MM.1S (cell line): Measurements from ENCODE around the gene CPAMD8.
"Not testable (repeated sequence)": the region's sequence is repeated elsewhere in the genome, so short reads cannot be mapped to it uniquely, and the experiment has no call there.

Source experiments
- DNase-seq: peaks from one replicate; pipeline ENCODE4 v3.0.0-alpha.2; 2015
- H2AFZ ChIP-seq: fragments of 300-600 bp; sonication (generic); 2 replicates; pipeline ENCODE4 v1.6.0; 2016; ENCODE audit warnings: antibody characterized with exemption, low read length
- H3F3A ChIP-seq: fragments of 300-600 bp; sonication (generic); 2 replicates; pipeline ENCODE4 v1.6.1; 2016; ENCODE audit warnings: mild to moderate bottlenecking, antibody characterized with exemption, low read length, moderate library complexity, mixed read lengths; ENCODE audit not compliant: insufficient read depth
- H3K27ac ChIP-seq: fragments of 300-600 bp; sonication (generic); 2 replicates; pipeline ENCODE4 v1.5.1; 2016; ENCODE audit warnings: mild to moderate bottlenecking, low read length
- H3K27me3 ChIP-seq: fragments of 300-600 bp; sonication (generic); replicated peaks from 2 replicates; pipeline ENCODE4 v1.6.0; 2016; ENCODE audit warnings: low read length; ENCODE audit not compliant: insufficient read depth
- H3K36me3 ChIP-seq: fragments of 300-600 bp; sonication (generic); replicated peaks from 2 replicates; pipeline ENCODE4 v1.6.1; 2016; ENCODE audit warnings: mild to moderate bottlenecking, low read length, mixed read lengths; ENCODE audit not compliant: insufficient read depth
- H3K4me1 ChIP-seq: fragments of 300-600 bp; sonication (generic); 2 replicates; pipeline ENCODE4 v1.6.1; 2016; ENCODE audit warnings: low read length, mixed read lengths
- H3K4me2 ChIP-seq: fragments of 300-600 bp; sonication (generic); 2 replicates; pipeline ENCODE4 v1.6.0; 2016; ENCODE audit warnings: low read depth, low read length
- H3K4me3 ChIP-seq: fragments of 300-600 bp; sonication (generic); 2 replicates; pipeline ENCODE4 v1.5.1; 2016; ENCODE audit warnings: low read length, mixed read lengths
- H3K79me2 ChIP-seq: fragments of 300-600 bp; sonication (generic); 2 replicates; pipeline ENCODE4 v1.6.1; 2016; ENCODE audit warnings: mixed run types, low read length, mixed read lengths
- H3K9ac ChIP-seq: fragments of 300-600 bp; sonication (generic); 2 replicates; pipeline ENCODE4 v1.6.1; 2016; ENCODE audit warnings: low read length, mixed read lengths
- H3K9me2 ChIP-seq: fragments of 300-600 bp; sonication (generic); replicated peaks from 2 replicates; pipeline ENCODE4 v1.6.1; 2016; ENCODE audit warnings: mild to moderate bottlenecking, low read length, mixed read lengths; ENCODE audit not compliant: insufficient read depth
- H3K9me3 ChIP-seq: fragments of 300-600 bp; sonication (generic); replicated peaks from 2 replicates; pipeline ENCODE4 v1.6.1; 2016; ENCODE audit warnings: mild to moderate bottlenecking, low read length, mixed read lengths; ENCODE audit not compliant: insufficient read depth
- H4K20me1 ChIP-seq: fragments of 300-600 bp; sonication (generic); 2 replicates; pipeline ENCODE4 v1.6.1; 2016; ENCODE audit warnings: mild to moderate bottlenecking, low read length, moderate library complexity, mixed read lengths; ENCODE audit not compliant: insufficient read depth
- CTCF ChIP-seq: fragments of 300-600 bp; sonication (generic); IDR thresholded peaks from 2 replicates; pipeline ENCODE4 v1.5.1; 2016; ENCODE audit warnings: antibody characterized with exemption, low read length, mixed read lengths
- EZH2 ChIP-seq: fragments of 300-600 bp; sonication (generic); optimal IDR thresholded peaks from 2 replicates; pipeline ENCODE3; 2017; ENCODE audit warnings: low read depth, mild to moderate bottlenecking, antibody characterized with exemption, low read length, mixed read lengths
- EZH2phosphoT487 ChIP-seq: fragments of 300-600 bp; sonication (generic); IDR thresholded peaks from 2 replicates; pipeline ENCODE4 v1.6.1; 2018; ENCODE audit warnings: antibody characterized with exemption, low read length

CPAMD8 gene

GRCh38 chr19:17020385-17020784 is 6.2 kb downstream of the CPAMD8 start:
- H2AFZ ChIP-seq = no peak overlapping the region
- H3K9me2 ChIP-seq = no peaks in the 10 kb centered on the region
- no peaks in the 10 kb centered on the region for H3K9me3 ChIP-seq
- no peak overlapping the region for H3K4me2 ChIP-seq
- no peaks in the 10 kb centered on the region for H4K20me1 ChIP-seq
- no peaks in the 10 kb centered on the region for H3K36me3 ChIP-seq
- peaks cover 34% of the 10 kb centered on the region for H3K27me3 ChIP-seq
- H3K27ac ChIP-seq = no peak overlapping the region
- H3K4me1 ChIP-seq = no peaks in the 10 kb centered on the region
- TF ChIP-seq CTCF (no peak), EZH2 (no peak), EZH2phosphoT487 (no peak)
- H3K4me3 ChIP-seq = no peak overlapping the region
- H3K79me2 ChIP-seq = no peaks in the 10 kb centered on the region
- no peaks in the 10 kb centered on the region for H3F3A ChIP-seq
- H3K9ac ChIP-seq = no peak overlapping the region
- DNase-seq = no peak

GRCh38 chr19:17014212-17014861 is 12.3 kb downstream of the CPAMD8 start:
- H4K20me1 ChIP-seq, H3K4me3 ChIP-seq, H3K4me1 ChIP-seq, H3K27ac ChIP-seq, H3K9ac ChIP-seq, H3K36me3 ChIP-seq, H3K4me2 ChIP-seq, H2AFZ ChIP-seq, H3K9me3 ChIP-seq, DNase-seq, H3F3A ChIP-seq, H3K79me2 ChIP-seq, H3K9me2 ChIP-seq: not testable (repeated sequence)
- H3K27me3 ChIP-seq = peaks cover 65% of the 10 kb centered on the region

GRCh38 chr19:17011485-17011884 is 15.1 kb downstream of the CPAMD8 start:
- Histone ChIP-seq H3K9ac (no peak overlapping the region), H3K4me1 (no peaks in the 10 kb centered on the region), H3K4me3 (no peak overlapping the region), H3K79me2 (no peaks in the 10 kb centered on the region), H3K27me3 (peaks cover 93% of the 10 kb centered on the region), H3K4me2 (no peak overlapping the region), H3K9me3 (no peaks in the 10 kb centered on the region), H3K27ac (no peak overlapping the region), H4K20me1 (no peaks in the 10 kb centered on the region), H3K36me3 (no peaks in the 10 kb centered on the region), H2AFZ (no peak overlapping the region), H3F3A (no peaks in the 10 kb centered on the region), H3K9me2 (no peaks in the 10 kb centered on the region)
- no peak for DNase-seq
- TF ChIP-seq EZH2phosphoT487 = no peak
- no peak for TF ChIP-seq EZH2
- no peak for TF ChIP-seq CTCF

- no peak for DNase-seq
- TF ChIP-seq EZH2 (no peak), EZH2phosphoT487 (no peak), CTCF (no peak)
- Histone ChIP-seq H3K9me2 (no peaks in the 10 kb centered on the region), H3K79me2 (no peaks in the 10 kb centered on the region), H4K20me1 (no peaks in the 10 kb centered on the region), H3K27me3 (peaks cover 82% of the 10 kb centered on the region), H2AFZ (no peak overlapping the region), H3K4me2 (no peak overlapping the region), H3K4me1 (no peaks in the 10 kb centered on the region), H3K4me3 (no peak overlapping the region), H3F3A (no peaks in the 10 kb centered on the region), H3K9me3 (no peaks in the 10 kb centered on the region), H3K27ac (no peak overlapping the region), H3K36me3 (no peaks in the 10 kb centered on the region), H3K9ac (no peak overlapping the region)
Observed at GRCh38 chr19:17006579-17006978, 20.0 kb downstream of the CPAMD8 start.
